Glomerular endothelial cell (primary cell): ENCODE measurements around the gene RBMS3. TPM values are rescaled to one million over a fixed set of nuclear protein-coding genes. Genes with fewer than 3 reads are reported as not detected.
"Not testable (repeated sequence)": the region's sequence is repeated elsewhere in the genome, so short reads cannot be mapped to it uniquely, and the experiment has no call there.

ENCODE experiments used
- DNase-seq: peaks from one replicate; pipeline ENCODE4 v3.0.0-alpha.2; 2011; ENCODE audit warnings: low read depth, low spot score; ENCODE audit errors: extremely low read depth
- total RNA-seq: library from RNA; depleted of rRNA; stranded (reverse); fragments of >200 nt; gene quantifications from 2 replicates; pipeline ENCODE4 v1.2.3, GENCODE V29; 2015

RBMS3 gene
- total RNA-seq, 1 donor from 2014 or later, result 36.8 TPM

GRCh38 chr3:29515451-29515850 lies 234.6 kb downstream of the RBMS3 start:
- no peak for DNase-seq

GRCh38 chr3:29516164-29516563 lies 235.3 kb downstream of the RBMS3 start:
- no peak for DNase-seq

GRCh38 chr3:29520764-29521163 lies 239.9 kb downstream of the RBMS3 start:
- DNase-seq, result no peak

GRCh38 chr3:29521293-29521692 lies 240.4 kb downstream of the RBMS3 start:
- no peak for DNase-seq

- no peak for DNase-seq
These were observed 240.9 kb downstream of the RBMS3 start for GRCh38 chr3:29521751-29522150.

GRCh38 chr3:29524433-29524832 lies 243.6 kb downstream of the RBMS3 start:
- DNase-seq, result not testable (repeated sequence)

- DNase-seq, result no peak
These were observed 244.5 kb downstream of the RBMS3 start for GRCh38 chr3:29525254-29525881.

- no peak for DNase-seq
These were observed 246.4 kb downstream of the RBMS3 start for GRCh38 chr3:29527246-29527645.

- DNase-seq, result no peak
These were observed 250.8 kb downstream of the RBMS3 start for GRCh38 chr3:29531644-29532043.

- DNase-seq, result no peak
These were observed 251.6 kb downstream of the RBMS3 start for GRCh38 chr3:29532473-29532872.

- DNase-seq, result no peak
These were observed 253.1 kb downstream of the RBMS3 start for GRCh38 chr3:29534006-29534405.

- DNase-seq, result no peak
These were observed 255.3 kb downstream of the RBMS3 start for GRCh38 chr3:29536016-29536758.

- DNase-seq, result no peak
These were observed 257.2 kb downstream of the RBMS3 start for GRCh38 chr3:29537889-29538609.

- no peak for DNase-seq
These were observed 257.7 kb downstream of the RBMS3 start for GRCh38 chr3:29538610-29538958.

- DNase-seq, result no peak
These were observed 259.7 kb downstream of the RBMS3 start for GRCh38 chr3:29540544-29540943.

GRCh38 chr3:29544701-29545363 lies 264.0 kb downstream of the RBMS3 start:
- no peak for DNase-seq

GRCh38 chr3:29545615-29546014 lies 264.7 kb downstream of the RBMS3 start:
- DNase-seq, result no peak

GRCh38 chr3:29552051-29552450 lies 271.2 kb downstream of the RBMS3 start:
- DNase-seq, result no peak

- no peak for DNase-seq
These were observed 273.7 kb downstream of the RBMS3 start for GRCh38 chr3:29554566-29554965.

- no peak for DNase-seq
These were observed 274.7 kb downstream of the RBMS3 start for GRCh38 chr3:29555590-29555989.

GRCh38 chr3:29557186-29557585 lies 276.3 kb downstream of the RBMS3 start:
- DNase-seq, result no peak
